ENCODE results near the gene TOR1B.
"Not testable (repeated sequence)": the region's sequence is repeated elsewhere in the genome, so short reads cannot be mapped to it uniquely, and the experiment has no call there.

The TOR1B gene

GRCh38 chr9:129776938-129777768 is 25.8 kb upstream of the TOR1B start:
- DNase-seq: peak; percentile 29

GRCh38 chr9:129777769-129778130 is 25.2 kb upstream of the TOR1B start:
- no peak for DNase-seq

- DNase-seq: no peak
Measured at GRCh38 chr9:129778469-129778868, 24.5 kb upstream of the TOR1B start.

GRCh38 chr9:129779560-129780190 is 23.3 kb upstream of the TOR1B start:
- no peak for DNase-seq

GRCh38 chr9:129781131-129781530 is 21.9 kb upstream of the TOR1B start:
- DNase-seq: no peak

GRCh38 chr9:129781981-129782380 is 21.0 kb upstream of the TOR1B start:
- DNase-seq: no peak

GRCh38 chr9:129783516-129784361 is 19.2 kb upstream of the TOR1B start:
- peak; percentile 79 for DNase-seq

GRCh38 chr9:129784970-129785369 is 18.0 kb upstream of the TOR1B start:
- not testable (repeated sequence) for DNase-seq

- DNase-seq: no peak
Measured at GRCh38 chr9:129785866-129786265, 17.1 kb upstream of the TOR1B start.

- no peak for DNase-seq
Measured at GRCh38 chr9:129786481-129786880, 16.5 kb upstream of the TOR1B start.

GRCh38 chr9:129794549-129794948 is 8.4 kb upstream of the TOR1B start:
- DNase-seq: no peak

- DNase-seq: not testable (repeated sequence)
Measured at GRCh38 chr9:129796029-129796428, 7.0 kb upstream of the TOR1B start.

- DNase-seq: no peak
Measured at GRCh38 chr9:129798973-129799372, 4.0 kb upstream of the TOR1B start.

GRCh38 chr9:129801504-129801903 is 1.5 kb upstream of the TOR1B start:
- no peak for DNase-seq

GRCh38 chr9:129803676-129804060 is 684 bp downstream of the TOR1B start:
- DNase-seq: no peak

- no peak for DNase-seq
Measured at GRCh38 chr9:129806061-129806460, 3.1 kb downstream of the TOR1B start.

- no peak for DNase-seq
Measured at GRCh38 chr9:129809346-129809745, 6.4 kb downstream of the TOR1B start.

- DNase-seq: no peak
Measured at GRCh38 chr9:129810116-129810515, 7.1 kb downstream of the TOR1B start.

GRCh38 chr9:129810788-129811187 is 7.8 kb downstream of the TOR1B start:
- no peak for DNase-seq

GRCh38 chr9:129811967-129812363 is 9.0 kb downstream of the TOR1B start:
- DNase-seq: no peak

- no peak for DNase-seq
Measured at GRCh38 chr9:129812385-129812784, 9.4 kb downstream of the TOR1B start.

- no peak for DNase-seq
Measured at GRCh38 chr9:129813661-129814060, 10.7 kb downstream of the TOR1B start.

- no peak for DNase-seq
Measured at GRCh38 chr9:129814432-129815223, 11.6 kb downstream of the TOR1B start.

Data from CD4-positive, alpha-beta T cell treated with Interleukin-4 for 4 hours (primary cell).